HepG2 (cell line): Measurements from ENCODE around the gene UBXN1. TPM values are rescaled to one million over a fixed set of nuclear protein-coding genes. Genes with fewer than 3 reads are reported as not detected.

ENCODE experiments used
- ATF1 ChIP-seq: IDR thresholded peaks from 2 replicates; pipeline ENCODE4 v1.6.1; 2016; ENCODE audit warnings: mild to moderate bottlenecking, control low read depth
- FOSL1 ChIP-seq: sonication (generic); formaldehyde crosslinking; IDR thresholded peaks from 2 replicates; pipeline ENCODE4 v1.9.0; 2021; ENCODE audit warnings: missing genetic modification reagents, borderline replicate concordance
- HNRNPH1 ChIP-seq: fragments of 200-400 bp; formaldehyde crosslinking; optimal IDR thresholded peaks from 2 replicates; pipeline ENCODE3; 2017; ENCODE audit warnings: mild to moderate bottlenecking, low read depth, low read length
- JARID2 ChIP-seq: sonication (generic); formaldehyde crosslinking; IDR thresholded peaks from 2 replicates; pipeline ENCODE4 v1.8.1; 2023; ENCODE audit warnings: missing genetic modification reagents, inconsistent platforms; ENCODE audit not compliant: insufficient replicate concordance
- KDM3A ChIP-seq: IDR thresholded peaks from 2 replicates; pipeline ENCODE4 v1.6.1; 2018; ENCODE audit warnings: low read depth, missing compliant biosample characterization
- MEIS1 ChIP-seq: sonication (generic); formaldehyde crosslinking; IDR thresholded peaks from 2 replicates; pipeline ENCODE4 v1.9.0; 2021; ENCODE audit warnings: mild to moderate bottlenecking, missing genetic modification reagents, moderate library complexity, borderline replicate concordance
- POLR2AphosphoS2 ChIP-seq: IDR thresholded peaks from 2 replicates; pipeline ENCODE4 v1.6.1; 2011; ENCODE audit warnings: low read depth, low read length, improper control_type of control experiment
- REPIN1 ChIP-seq: sonication (generic); formaldehyde crosslinking; IDR thresholded peaks from 2 replicates; pipeline ENCODE4 v1.8.0; 2022; ENCODE audit warnings: missing genetic modification reagents, low read depth, mild to moderate bottlenecking, borderline replicate concordance
- SAP130 ChIP-seq: IDR thresholded peaks from 2 replicates; pipeline ENCODE4 v1.6.1; 2016; ENCODE audit warnings: low read depth
- TGIF2 ChIP-seq: IDR thresholded peaks from 2 replicates; pipeline ENCODE4 v1.6.1; 2016; ENCODE audit warnings: control low read depth, missing compliant biosample characterization
- ZBTB43 ChIP-seq: sonication (generic); formaldehyde crosslinking; conservative IDR thresholded peaks from 2 replicates; pipeline ENCODE4 v1.4.0; 2020; ENCODE audit warnings: missing genetic modification reagents
- ZMYM4 ChIP-seq: sonication (generic); formaldehyde crosslinking; IDR thresholded peaks from 2 replicates; pipeline ENCODE4 v1.8.1; 2023; ENCODE audit warnings: mild to moderate bottlenecking, missing genetic modification reagents
- ZNF253 ChIP-seq: sonication (generic); formaldehyde crosslinking; IDR thresholded peaks from 2 replicates; pipeline ENCODE4 v1.8.0; 2022; ENCODE audit warnings: mild to moderate bottlenecking, missing genetic modification reagents, borderline replicate concordance
- ZNF431 ChIP-seq: sonication (generic); formaldehyde crosslinking; IDR thresholded peaks from 2 replicates; pipeline ENCODE4 v1.9.0; 2022; ENCODE audit warnings: missing genetic modification reagents, low read depth, mild to moderate bottlenecking, borderline replicate concordance
- polyA plus RNA-seq, 8 experiments: library from polyadenylated mRNA; depleted of rRNA in 3 of 8; stranded (reverse) in 7 of 8; unstranded in 1 of 8; fragments of >200 nt; fragmentation: Illumina TruSeq in 4 of 8; extraction: Trizol in 4 of 8; gene quantifications; 2 replicates each; pipeline versions ENCODE4 v1.2.1 to v1.2.3, GENCODE V29; 2011 to 2016; ENCODE audit warnings: low read depth in 4 of 8, missing spikeins in 1 of 8, mixed read lengths in 1 of 8; ENCODE audit not compliant: insufficient read depth in 1 of 8
- total RNA-seq, 5 experiments: library from RNA; depleted of rRNA; stranded (reverse); fragments of >200 nt; fragmentation: Illumina TruSeq; extraction: Trizol; gene quantifications; 2 replicates each; pipeline ENCODE4 v1.2.3, GENCODE V29; 2016; ENCODE audit warnings: low read depth in 1 of 5
- TF ChIP-seq, protein P1 (sequence below): sonication (generic); formaldehyde crosslinking; IDR thresholded peaks from 2 replicates; pipeline ENCODE4 v1.4.0; 2020; ENCODE audit warnings: missing genetic modification reagents
- TF ChIP-seq, protein P2 (sequence below): sonication (generic); formaldehyde crosslinking; IDR thresholded peaks from 2 replicates; pipeline ENCODE4 v1.4.0; 2020; ENCODE audit warnings: mild to moderate bottlenecking, missing genetic modification reagents
- TF ChIP-seq, protein P3 (sequence below): IDR thresholded peaks from 2 replicates; pipeline ENCODE4 v1.6.1; 2012; ENCODE audit warnings: low read length, improper control_type of control experiment
- TF ChIP-seq, protein P4 (sequence below): sonication (generic); formaldehyde crosslinking; IDR thresholded peaks from 2 replicates; pipeline ENCODE4 v1.5.1; 2020; ENCODE audit warnings: mild to moderate bottlenecking, missing genetic modification reagents

The UBXN1 gene
- total and polyA plus RNA-seq, 2 of the 13 experiments (the other 11 are each of a cell fraction or from before 2014, with no cell fraction given) = 47.5 to 52.4 TPM

- TF ChIP-seq, protein P1, sequence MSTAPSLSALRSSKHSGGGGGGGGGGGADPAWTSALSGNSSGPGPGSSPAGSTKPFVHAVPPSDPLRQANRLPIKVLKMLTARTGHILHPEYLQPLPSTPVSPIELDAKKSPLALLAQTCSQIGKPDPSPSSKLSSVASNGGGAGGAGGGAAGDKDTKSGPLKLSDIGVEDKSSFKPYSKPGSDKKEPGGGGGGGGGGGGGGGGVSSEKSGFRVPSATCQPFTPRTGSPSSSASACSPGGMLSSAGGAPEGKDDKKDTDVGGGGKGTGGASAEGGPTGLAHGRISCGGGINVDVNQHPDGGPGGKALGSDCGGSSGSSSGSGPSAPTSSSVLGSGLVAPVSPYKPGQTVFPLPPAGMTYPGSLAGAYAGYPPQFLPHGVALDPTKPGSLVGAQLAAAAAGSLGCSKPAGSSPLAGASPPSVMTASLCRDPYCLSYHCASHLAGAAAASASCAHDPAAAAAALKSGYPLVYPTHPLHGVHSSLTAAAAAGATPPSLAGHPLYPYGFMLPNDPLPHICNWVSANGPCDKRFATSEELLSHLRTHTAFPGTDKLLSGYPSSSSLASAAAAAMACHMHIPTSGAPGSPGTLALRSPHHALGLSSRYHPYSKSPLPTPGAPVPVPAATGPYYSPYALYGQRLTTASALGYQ = peak; percentile 75; the same call in 1 of the 2 replicates
- TF ChIP-seq, protein P2, sequence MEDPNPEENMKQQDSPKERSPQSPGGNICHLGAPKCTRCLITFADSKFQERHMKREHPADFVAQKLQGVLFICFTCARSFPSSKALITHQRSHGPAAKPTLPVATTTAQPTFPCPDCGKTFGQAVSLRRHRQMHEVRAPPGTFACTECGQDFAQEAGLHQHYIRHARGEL (CRISPR knock-in tag) = no peak
- TF ChIP-seq KDM3A (CRISPR knock-in tag) (0 out of 2 replicates have a peak, but pooled peaks have one; percentile 53), HNRNPH1 (no peak), ZNF253 (CRISPR knock-in tag) (peak; percentile 93), ZNF431 (CRISPR knock-in tag) (peak; percentile 95), JARID2 (CRISPR knock-in tag) (no peak), SAP130 (CRISPR knock-in tag) (peak; percentile 92), REPIN1 (CRISPR knock-in tag) (peak; percentile 73; the same call in 1 of the 2 replicates), FOSL1 (CRISPR knock-in tag) (peak; percentile 21; the same call in 1 of the 2 replicates), ATF1 (no peak), POLR2AphosphoS2 (no peak), ZBTB43 (CRISPR knock-in tag) (peak; percentile 85), ZMYM4 (CRISPR knock-in tag) (peak; percentile 84), MEIS1 (peak; percentile 73; the same call in 1 of the 2 replicates), TGIF2 (CRISPR knock-in tag) (no peak; the same call in 1 of the 2 replicates)
- TF ChIP-seq, protein P3, sequence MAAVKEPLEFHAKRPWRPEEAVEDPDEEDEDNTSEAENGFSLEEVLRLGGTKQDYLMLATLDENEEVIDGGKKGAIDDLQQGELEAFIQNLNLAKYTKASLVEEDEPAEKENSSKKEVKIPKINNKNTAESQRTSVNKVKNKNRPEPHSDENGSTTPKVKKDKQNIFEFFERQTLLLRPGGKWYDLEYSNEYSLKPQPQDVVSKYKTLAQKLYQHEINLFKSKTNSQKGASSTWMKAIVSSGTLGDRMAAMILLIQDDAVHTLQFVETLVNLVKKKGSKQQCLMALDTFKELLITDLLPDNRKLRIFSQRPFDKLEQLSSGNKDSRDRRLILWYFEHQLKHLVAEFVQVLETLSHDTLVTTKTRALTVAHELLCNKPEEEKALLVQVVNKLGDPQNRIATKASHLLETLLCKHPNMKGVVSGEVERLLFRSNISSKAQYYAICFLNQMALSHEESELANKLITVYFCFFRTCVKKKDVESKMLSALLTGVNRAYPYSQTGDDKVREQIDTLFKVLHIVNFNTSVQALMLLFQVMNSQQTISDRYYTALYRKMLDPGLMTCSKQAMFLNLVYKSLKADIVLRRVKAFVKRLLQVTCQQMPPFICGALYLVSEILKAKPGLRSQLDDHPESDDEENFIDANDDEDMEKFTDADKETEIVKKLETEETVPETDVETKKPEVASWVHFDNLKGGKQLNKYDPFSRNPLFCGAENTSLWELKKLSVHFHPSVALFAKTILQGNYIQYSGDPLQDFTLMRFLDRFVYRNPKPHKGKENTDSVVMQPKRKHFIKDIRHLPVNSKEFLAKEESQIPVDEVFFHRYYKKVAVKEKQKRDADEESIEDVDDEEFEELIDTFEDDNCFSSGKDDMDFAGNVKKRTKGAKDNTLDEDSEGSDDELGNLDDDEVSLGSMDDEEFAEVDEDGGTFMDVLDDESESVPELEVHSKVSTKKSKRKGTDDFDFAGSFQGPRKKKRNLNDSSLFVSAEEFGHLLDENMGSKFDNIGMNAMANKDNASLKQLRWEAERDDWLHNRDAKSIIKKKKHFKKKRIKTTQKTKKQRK = no peak
- TF ChIP-seq, protein P4, sequence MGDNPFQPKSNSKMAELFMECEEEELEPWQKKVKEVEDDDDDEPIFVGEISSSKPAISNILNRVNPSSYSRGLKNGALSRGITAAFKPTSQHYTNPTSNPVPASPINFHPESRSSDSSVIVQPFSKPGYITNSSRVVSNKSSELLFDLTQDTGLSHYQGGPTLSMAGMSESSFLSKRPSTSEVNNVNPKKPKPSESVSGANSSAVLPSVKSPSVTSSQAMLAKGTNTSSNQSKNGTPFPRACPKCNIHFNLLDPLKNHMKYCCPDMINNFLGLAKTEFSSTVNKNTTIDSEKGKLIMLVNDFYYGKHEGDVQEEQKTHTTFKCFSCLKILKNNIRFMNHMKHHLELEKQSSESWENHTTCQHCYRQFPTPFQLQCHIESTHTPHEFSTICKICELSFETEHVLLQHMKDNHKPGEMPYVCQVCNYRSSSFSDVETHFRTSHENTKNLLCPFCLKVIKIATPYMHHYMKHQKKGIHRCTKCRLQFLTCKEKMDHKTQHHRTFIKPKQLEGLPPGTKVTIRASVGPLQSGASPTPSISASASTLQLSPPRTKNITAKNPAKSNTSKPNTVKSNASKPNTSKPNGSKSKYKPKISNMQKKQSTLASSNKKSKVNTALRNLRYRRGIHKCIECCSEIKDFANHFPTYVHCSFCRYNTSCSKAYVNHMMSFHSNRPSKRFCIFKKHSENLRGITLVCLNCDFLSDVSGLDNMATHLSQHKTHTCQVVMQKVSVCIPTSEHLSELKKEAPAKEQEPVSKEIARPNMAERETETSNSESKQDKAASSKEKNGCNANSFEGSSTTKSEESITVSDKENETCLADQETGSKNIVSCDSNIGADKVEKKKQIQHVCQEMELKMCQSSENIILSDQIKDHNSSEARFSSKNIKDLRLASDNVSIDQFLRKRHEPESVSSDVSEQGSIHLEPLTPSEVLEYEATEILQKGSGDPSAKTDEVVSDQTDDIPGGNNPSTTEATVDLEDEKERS (CRISPR knock-in tag) = 0 out of 2 replicates have a peak, but pooled peaks have one; percentile 22
Observed at GRCh38 chr11:62727165-62727871, 48.4 kb upstream of the UBXN1 start, which contains the start of gene HNRNPUL2 (continued).
